T-helper 2 cell treated with Interferon-gamma antibody and Interleukin-4, amounts not matched to agents 5 μg/mL and 100 μg/mL, for 36 hours (primary cell): Measurements from ENCODE around the gene SLC28A1.
"Not testable (repeated sequence)": the region's sequence is repeated elsewhere in the genome, so short reads cannot be mapped to it uniquely, and the experiment has no call there.

ENCODE experiments used
- DNase-seq: peaks from one replicate; pipeline ENCODE4 v3.0.0; 2021; ENCODE audit warnings: low spot score
- H3K27ac Mint-ChIP-seq: one replicate; pipeline ENCODE4 v1.8.0; 2021; ENCODE audit warnings: mild to moderate bottlenecking, mixed read lengths
- H3K27me3 Mint-ChIP-seq: one replicate; pipeline ENCODE4 v1.8.0; 2021; ENCODE audit warnings: low read depth, mixed read lengths
- H3K36me3 Mint-ChIP-seq: one replicate; pipeline ENCODE4 v1.8.0; 2021; ENCODE audit warnings: low read depth, mixed read lengths
- H3K4me1 Mint-ChIP-seq: one replicate; pipeline ENCODE4 v1.8.0; 2021; ENCODE audit warnings: low read depth, mixed read lengths
- H3K4me3 Mint-ChIP-seq: one replicate; pipeline ENCODE4 v1.8.0; 2022; ENCODE audit warnings: mild to moderate bottlenecking, moderate library complexity, mixed read lengths
- H3K9me3 Mint-ChIP-seq: one replicate; pipeline ENCODE4 v1.8.0; 2021; ENCODE audit warnings: mixed read lengths

Gene SLC28A1

GRCh38 chr15:84917452-84917851 is 33.0 kb downstream of the SLC28A1 start:
- Mint-ChIP-seq H3K4me3 (no peak overlapping the region), H3K27me3 (no peaks in the 10 kb centered on the region), H3K4me1 (peaks cover 15% of the 10 kb centered on the region), H3K9me3 (no peaks in the 10 kb centered on the region), H3K27ac (no peak overlapping the region), H3K36me3 (no peaks in the 10 kb centered on the region)
- no peak for DNase-seq

- Mint-ChIP-seq H3K4me3 (no peak overlapping the region), H3K4me1 (peaks cover 11% of the 10 kb centered on the region), H3K36me3 (no peaks in the 10 kb centered on the region), H3K9me3 (no peaks in the 10 kb centered on the region), H3K27ac (no peak overlapping the region), H3K27me3 (no peaks in the 10 kb centered on the region)
- DNase-seq = no peak
Measured at GRCh38 chr15:84919106-84919667, 34.7 kb downstream of the SLC28A1 start.

- no peaks in the 10 kb centered on the region for H3K27me3 Mint-ChIP-seq
- H3K9me3 Mint-ChIP-seq = no peaks in the 10 kb centered on the region
- no peak for DNase-seq
- no peak overlapping the region for H3K27ac Mint-ChIP-seq
- no peak overlapping the region for H3K4me3 Mint-ChIP-seq
- H3K4me1 Mint-ChIP-seq = no peaks in the 10 kb centered on the region
- no peaks in the 10 kb centered on the region for H3K36me3 Mint-ChIP-seq
Measured at GRCh38 chr15:84921121-84921520, 36.7 kb downstream of the SLC28A1 start.

DNA sequence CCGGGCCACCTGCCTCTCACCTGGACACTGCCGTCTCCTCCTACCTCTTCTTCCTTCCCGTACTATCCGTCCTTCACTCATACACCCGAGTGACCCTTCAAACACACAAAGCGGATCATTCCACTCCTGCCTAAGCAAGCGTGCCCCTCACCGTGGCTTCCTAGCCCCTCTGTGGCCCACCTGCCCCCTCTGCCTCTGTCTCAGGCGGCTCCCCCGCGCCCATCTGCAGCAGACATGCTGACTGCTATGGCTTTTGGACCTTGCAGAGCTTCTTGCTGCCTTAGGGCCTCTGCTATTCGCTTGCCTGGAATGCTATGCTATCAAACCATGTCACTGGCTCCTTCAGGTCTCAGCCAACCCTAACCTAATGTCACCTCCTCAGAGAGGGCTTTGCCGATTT is 38.1 kb downstream of the SLC28A1 start:
- Mint-ChIP-seq H3K4me3 (no peak overlapping the region), H3K27ac (no peak overlapping the region), H3K9me3 (no peaks in the 10 kb centered on the region), H3K4me1 (no peaks in the 10 kb centered on the region), H3K27me3 (no peaks in the 10 kb centered on the region), H3K36me3 (no peaks in the 10 kb centered on the region)
- DNase-seq = no peak

DNA sequence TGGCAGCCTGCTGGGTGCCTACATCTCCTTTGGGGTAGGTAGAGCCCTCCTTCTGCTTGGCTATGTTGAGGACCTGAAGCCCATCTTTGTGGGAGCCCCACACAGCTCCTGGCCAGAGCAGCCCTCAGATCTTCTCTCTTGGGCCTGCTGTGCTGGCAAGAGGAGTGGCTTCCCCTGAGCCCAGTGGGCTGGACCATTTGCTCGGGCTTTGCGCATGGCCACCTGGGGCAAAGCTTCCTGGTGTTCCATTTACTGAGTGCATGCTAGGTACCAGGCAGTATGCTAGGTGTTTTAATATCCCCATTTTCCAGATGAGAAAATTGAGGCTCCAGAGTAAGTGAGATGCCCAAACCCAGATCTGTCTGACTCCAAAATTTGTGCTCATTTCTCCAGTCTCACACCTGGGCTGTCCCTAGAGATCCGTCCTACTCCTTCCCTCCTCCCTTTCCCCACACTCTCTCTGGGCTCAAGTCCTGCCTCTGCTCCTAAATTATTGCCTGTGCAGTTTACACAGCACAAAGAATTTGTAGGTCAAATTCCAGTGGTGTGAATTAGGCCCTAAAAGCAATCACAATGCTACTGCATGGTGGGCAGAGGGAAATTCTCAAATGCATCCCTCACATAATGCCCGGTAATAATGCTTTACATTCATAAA is 39.7 kb downstream of the SLC28A1 start:
- Mint-ChIP-seq H3K4me1 (peaks cover 6% of the 10 kb centered on the region), H3K27ac (no peak overlapping the region), H3K4me3 (no peak overlapping the region), H3K36me3 (no peaks in the 10 kb centered on the region), H3K9me3 (no peaks in the 10 kb centered on the region), H3K27me3 (no peaks in the 10 kb centered on the region)
- DNase-seq = no peak

- not testable (repeated sequence) for H3K36me3 Mint-ChIP-seq, H3K4me1 Mint-ChIP-seq, H3K27ac Mint-ChIP-seq, DNase-seq, H3K4me3 Mint-ChIP-seq, H3K27me3 Mint-ChIP-seq, H3K9me3 Mint-ChIP-seq
Measured at GRCh38 chr15:84924821-84925569, 40.5 kb downstream of the SLC28A1 start.

- Mint-ChIP-seq H3K27ac (no peak overlapping the region), H3K4me3 (no peak overlapping the region), H3K4me1 (peaks cover 6% of the 10 kb centered on the region), H3K27me3 (no peaks in the 10 kb centered on the region), H3K36me3 (no peaks in the 10 kb centered on the region), H3K9me3 (no peaks in the 10 kb centered on the region)
- DNase-seq = no peak
Measured at GRCh38 chr15:84925906-84926305, 41.4 kb downstream of the SLC28A1 start.

GRCh38 chr15:84926491-84927230 is 42.2 kb downstream of the SLC28A1 start:
- no peaks in the 10 kb centered on the region for H3K9me3 Mint-ChIP-seq
- H3K27me3 Mint-ChIP-seq = no peaks in the 10 kb centered on the region
- H3K27ac Mint-ChIP-seq = no peak overlapping the region
- H3K4me1 Mint-ChIP-seq = peaks cover 6% of the 10 kb centered on the region
- DNase-seq = no peak
- H3K4me3 Mint-ChIP-seq = no peak overlapping the region
- no peaks in the 10 kb centered on the region for H3K36me3 Mint-ChIP-seq

DNA sequence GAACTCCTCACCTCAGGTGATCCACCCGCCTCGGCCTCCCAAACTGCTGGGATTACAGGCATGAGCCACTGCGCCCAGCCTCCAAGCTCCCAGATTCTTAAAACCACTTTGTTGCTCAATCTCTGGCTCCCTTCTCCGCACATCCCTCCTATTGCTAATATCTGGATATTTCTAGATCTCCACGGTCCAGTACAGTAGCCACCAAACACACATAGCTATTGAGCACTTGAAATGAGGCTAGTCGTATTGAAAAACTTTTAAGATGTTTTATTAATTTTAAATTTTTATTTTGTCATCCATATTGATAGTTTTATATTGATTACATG is 44.3 kb downstream of the SLC28A1 start:
- DNase-seq = no peak
- no peaks in the 10 kb centered on the region for H3K36me3 Mint-ChIP-seq
- no peak overlapping the region for H3K27ac Mint-ChIP-seq
- no peaks in the 10 kb centered on the region for H3K9me3 Mint-ChIP-seq
- H3K4me1 Mint-ChIP-seq = peaks cover 6% of the 10 kb centered on the region
- no peak overlapping the region for H3K4me3 Mint-ChIP-seq
- no peaks in the 10 kb centered on the region for H3K27me3 Mint-ChIP-seq

- no peaks in the 10 kb centered on the region for H3K9me3 Mint-ChIP-seq
- no peak overlapping the region for H3K27ac Mint-ChIP-seq
- no peak for DNase-seq
- no peaks in the 10 kb centered on the region for H3K36me3 Mint-ChIP-seq
- no peak overlapping the region for H3K4me3 Mint-ChIP-seq
- H3K27me3 Mint-ChIP-seq = no peaks in the 10 kb centered on the region
- H3K4me1 Mint-ChIP-seq = peaks cover 6% of the 10 kb centered on the region
Measured at GRCh38 chr15:84929795-84930603, 45.5 kb downstream of the SLC28A1 start.

GRCh38 chr15:84934942-84935729 is 50.7 kb downstream of the SLC28A1 start:
- Mint-ChIP-seq H3K27me3 (peaks cover 10% of the 10 kb centered on the region), H3K36me3 (no peaks in the 10 kb centered on the region), H3K4me3 (no peak overlapping the region), H3K27ac (no peak overlapping the region), H3K9me3 (no peaks in the 10 kb centered on the region), H3K4me1 (no peaks in the 10 kb centered on the region)
- no peak for DNase-seq

- Mint-ChIP-seq H3K27me3 (peaks cover 10% of the 10 kb centered on the region), H3K9me3 (no peaks in the 10 kb centered on the region), H3K4me3 (no peak overlapping the region), H3K27ac (no peak overlapping the region), H3K36me3 (no peaks in the 10 kb centered on the region), H3K4me1 (no peaks in the 10 kb centered on the region)
- DNase-seq = no peak
Measured at GRCh38 chr15:84937144-84937543, 52.7 kb downstream of the SLC28A1 start.

GRCh38 chr15:84938726-84939125 is 54.3 kb downstream of the SLC28A1 start:
- H3K4me3 Mint-ChIP-seq = no peak overlapping the region
- peaks cover 10% of the 10 kb centered on the region for H3K27me3 Mint-ChIP-seq
- H3K9me3 Mint-ChIP-seq = no peaks in the 10 kb centered on the region
- no peak for DNase-seq
- H3K27ac Mint-ChIP-seq = no peak overlapping the region
- no peaks in the 10 kb centered on the region for H3K4me1 Mint-ChIP-seq
- no peaks in the 10 kb centered on the region for H3K36me3 Mint-ChIP-seq
